K562 (cell line): ENCODE measurements around the gene NMRAL1. TPM values are rescaled to one million over a fixed set of nuclear protein-coding genes. Genes with fewer than 3 reads are reported as not detected.
A peak's percentile ranks its signal among the peaks of the same experiment; 100 is the strongest.

Experiments
- ATF7 ChIP-seq: fragments of 450-650 bp; IDR thresholded peaks from 2 replicates; pipeline ENCODE4 v1.7.1; 2014; ENCODE audit warnings: mild to moderate bottlenecking, moderate library complexity
- BCOR ChIP-seq: fragments of 450-650 bp; IDR thresholded peaks from 2 replicates; pipeline ENCODE4 v1.6.1; 2016
- BDP1 ChIP-seq: IDR thresholded peaks from 3 replicates; pipeline ENCODE4 v1.6.1; 2011; ENCODE audit not compliant: insufficient read length, insufficient read depth
- CEBPB ChIP-seq: fragments of 450-650 bp; IDR thresholded peaks from 2 replicates; pipeline ENCODE4 v1.6.1; 2016; ENCODE audit warnings: missing genetic modification characterization, missing compliant biosample characterization
- DPF2 ChIP-seq: fragments of 450-650 bp; IDR thresholded peaks from 2 replicates; pipeline ENCODE4 v1.6.1; 2016
- EHMT2 ChIP-seq: fragments of 450-650 bp; IDR thresholded peaks from 2 replicates; pipeline ENCODE4 v1.6.1; 2018; ENCODE audit warnings: antibody characterized with exemption
- ELF1 ChIP-seq: fragments of 200-800 bp; sonication (Bioruptor generic); IDR thresholded peaks from 2 replicates; pipeline ENCODE4 v1.6.1; 2016; ENCODE audit warnings: missing genetic modification characterization, missing compliant biosample characterization
- EP400 ChIP-seq: fragments of 450-650 bp; IDR thresholded peaks from 2 replicates; pipeline ENCODE4 v1.6.1; 2017; ENCODE audit warnings: antibody characterized with exemption, mild to moderate bottlenecking, moderate library complexity
- ESRRA ChIP-seq: fragments of 450-650 bp; IDR thresholded peaks from 2 replicates; pipeline ENCODE4 v1.6.1; 2014; ENCODE audit warnings: low read depth, mild to moderate bottlenecking, moderate library complexity, borderline replicate concordance
- ETV1 ChIP-seq: fragments of 450-650 bp; conservative IDR thresholded peaks from 2 replicates; pipeline ENCODE4 v1.6.1; 2016; ENCODE audit warnings: missing genetic modification characterization, control low read depth, low read depth, missing compliant biosample characterization
- HDGF ChIP-seq: fragments of 450-650 bp; IDR thresholded peaks from 2 replicates; pipeline ENCODE4 v1.6.1; 2016
- NFATC3 ChIP-seq: fragments of 450-650 bp; IDR thresholded peaks from 2 replicates; pipeline ENCODE4 v1.6.1; 2017; ENCODE audit warnings: mild to moderate bottlenecking
- NFE2L1 ChIP-seq: fragments of 450-650 bp; IDR thresholded peaks from 2 replicates; pipeline ENCODE4 v1.6.1; 2016; ENCODE audit warnings: missing genetic modification characterization, low read depth, mild to moderate bottlenecking, missing compliant biosample characterization, moderate library complexity, borderline replicate concordance
- NR2C2 ChIP-seq, 2 experiments: fragments of 200-800 bp in 1 of 2; sonication (Bioruptor generic) in 1 of 2; sonication (generic) in 1 of 2; formaldehyde crosslinking in 1 of 2; IDR thresholded peaks; 2 replicates each; pipeline versions ENCODE4 v1.6.1 to v1.8.0; 2016 to 2022; ENCODE audit warnings: mild to moderate bottlenecking in 1 of 2, missing compliant biosample characterization in 1 of 2, missing genetic modification characterization in 1 of 2, missing genetic modification reagents in 1 of 2
- NRF1 ChIP-seq, 2 experiments: fragments of 450-650 bp; IDR thresholded peaks in 1 of 2; conservative IDR thresholded peaks in 1 of 2; 2 replicates each; pipeline ENCODE4 v1.6.1; 2014; ENCODE audit warnings: mild to moderate bottlenecking in 2 of 2
- RBBP5 ChIP-seq: fragments of 200-600 bp; sonication (generic); IDR thresholded peaks from 2 replicates; pipeline ENCODE4 v1.6.1; 2012; ENCODE audit warnings: borderline replicate concordance, mild to moderate bottlenecking, low read length, control low read depth, inconsistent platforms; ENCODE audit not compliant: insufficient read depth, poor library complexity, severe bottlenecking
- SAFB ChIP-seq: fragments of 200-400 bp; formaldehyde crosslinking; IDR thresholded peaks from 2 replicates; pipeline ENCODE4 v1.6.1; 2017; ENCODE audit warnings: low read depth, low read length, borderline replicate concordance
- SAP30 ChIP-seq: fragments of 200-600 bp; sonication (generic); IDR thresholded peaks from 2 replicates; pipeline ENCODE4 v1.6.1; 2012; ENCODE audit warnings: borderline replicate concordance, low read depth, mild to moderate bottlenecking, moderate library complexity, low read length, control low read depth, inconsistent platforms; ENCODE audit not compliant: insufficient read depth, poor library complexity, severe bottlenecking
- SMAD2 ChIP-seq: fragments of 150-350 bp; IDR thresholded peaks from 2 replicates; pipeline ENCODE4 v1.6.1; 2014; ENCODE audit warnings: low read depth, mild to moderate bottlenecking, low read length
- SMAD4 ChIP-seq: fragments of 250-450 bp; sonication (Bioruptor Pico); conservative IDR thresholded peaks from 2 replicates; pipeline ENCODE4 v1.8.0; 2021; ENCODE audit warnings: inconsistent platforms, mild to moderate bottlenecking, moderate library complexity
- ZNF436 ChIP-seq: fragments of 250-450, 450-650 bp; sonication (Bioruptor Pico); formaldehyde crosslinking; IDR thresholded peaks from 2 replicates; pipeline ENCODE4 v1.7.0; 2020; ENCODE audit warnings: mild to moderate bottlenecking
- ZNF583 ChIP-seq: fragments of 250-450 bp; sonication (Bioruptor Pico); IDR thresholded peaks from 2 replicates; pipeline ENCODE4 v1.4.0; 2020
- ZNF707 ChIP-seq: fragments of 250-450 bp; sonication (Bioruptor Pico); conservative IDR thresholded peaks from 2 replicates; pipeline ENCODE4 v1.8.0; 2022; ENCODE audit warnings: inconsistent platforms, mild to moderate bottlenecking, moderate library complexity
- polyA plus RNA-seq, 8 experiments: library from polyadenylated mRNA; depleted of rRNA in 4 of 8; stranded (reverse) in 5 of 8; unstranded in 3 of 8; fragments of >200 nt; fragmentation: Nextera tagmentation in 2 of 8; fragmentation: Illumina TruSeq in 1 of 8; extraction: Ambion mirVana in 2 of 8; extraction: Trizol in 1 of 8; gene quantifications; 2 replicates each; pipeline versions ENCODE4 v1.2.1 to v1.2.3, GENCODE V29; 2011 to 2014; ENCODE audit warnings: inconsistent platforms in 1 of 8, missing spikeins in 1 of 8
- total RNA-seq, 7 experiments: library from RNA; depleted of rRNA in 6 of 7; stranded (reverse); fragments of >200 nt in 6 of 7; fragmentation: Illumina TruSeq in 2 of 7; extraction: Trizol in 2 of 7; gene quantifications; 2 replicates each; pipeline versions ENCODE4 v1.2.1 to v1.2.3, GENCODE V29; 2011 to 2021; ENCODE audit warnings: low replicate concordance in 1 of 7
- TF ChIP-seq, protein P1 (sequence below): sonication (generic); formaldehyde crosslinking; IDR thresholded peaks from 2 replicates; pipeline ENCODE4 v1.8.1; 2023; ENCODE audit warnings: mild to moderate bottlenecking, missing genetic modification reagents
- TF ChIP-seq, protein P2 (sequence below): fragments of 450-650 bp; IDR thresholded peaks from 2 replicates; pipeline ENCODE4 v1.6.1; 2016; ENCODE audit warnings: borderline replicate concordance

NMRAL1 gene
- total and polyA plus RNA-seq, 9 of the 15 experiments (the other 6 are each of a cell fraction or from before 2014, with no cell fraction given), result 6.3 to 116 (median 63.2) TPM

DNA sequence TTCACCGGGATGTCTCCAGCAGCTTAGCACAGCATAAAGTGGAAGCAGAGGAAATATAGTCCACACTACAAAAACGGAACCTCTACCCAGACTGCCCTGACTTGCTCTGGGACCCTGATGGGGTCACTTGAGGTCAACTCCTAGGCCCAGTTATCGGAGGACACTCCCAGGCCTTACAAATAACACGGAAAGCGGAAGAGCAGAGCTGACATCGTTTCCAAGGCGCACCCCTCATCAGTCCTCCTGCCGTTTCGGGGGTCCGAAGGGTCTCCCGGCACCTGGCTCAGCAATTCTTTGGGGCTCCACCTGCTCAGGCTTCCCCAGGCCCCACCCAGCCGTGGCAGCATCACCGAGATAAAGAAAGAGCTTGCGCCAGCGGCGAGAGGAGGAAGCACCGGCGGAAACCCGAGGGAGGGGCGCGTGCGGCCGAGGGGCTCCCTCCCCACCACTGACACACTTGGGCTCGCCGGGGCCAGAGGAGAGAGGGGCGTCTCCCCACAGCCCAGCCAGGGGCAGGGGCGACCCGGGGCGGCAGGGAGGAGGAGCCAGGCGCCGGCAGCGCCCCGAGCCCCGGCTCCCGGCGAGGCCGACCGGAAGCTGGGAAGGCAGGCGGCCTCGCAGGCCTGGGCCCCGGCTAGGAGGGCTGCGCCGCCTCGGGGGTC is 58.8 kb downstream of the NMRAL1 start (continued):
- TF ChIP-seq ZNF707 (CRISPR knock-in tag) (no peak), HDGF (0 out of 2 replicates have a peak, but pooled peaks have one; percentile 7), RBBP5 (peak; percentile 79), ETV1 (tag) (peak; percentile 32; the same call in 1 of the 2 replicates), NRF1 (conservative IDR thresholded peaks at IDR 0.05 in 1 of 2, IDR thresholded peaks at IDR 0.05 in 1 of 2) (peak; percentile 58 to 69; a peak in 3 of 4 replicates), BDP1 (no peak), DPF2 (no peak; the same call in 1 of the 2 replicates), SAP30 (peak; percentile 51), ESRRA (peak; percentile 64; the same call in 1 of the 2 replicates), EHMT2 (no peak), ZNF583 (CRISPR knock-in tag) (no peak), SMAD4 (peak; percentile 54), SAFB (no peak), BCOR (no peak), NR2C2 (CRISPR knock-in tag; IDR thresholded peaks at IDR 0.05) (no peak; the same call in 1 of the 2 replicates), NR2C2 (tag; IDR thresholded peaks at IDR 0.05) (peak; percentile 76), NFATC3 (no peak), NFE2L1 (tag) (no peak), ATF7 (peak; percentile 34; the same call in 1 of the 2 replicates), EP400 (peak; percentile 61), SMAD2 (no peak), ZNF436 (CRISPR knock-in tag) (no peak), ELF1 (tag) (peak; percentile 72), CEBPB (tag) (0 out of 2 replicates have a peak, but pooled peaks have one; percentile 19)
- TF ChIP-seq, protein P1, sequence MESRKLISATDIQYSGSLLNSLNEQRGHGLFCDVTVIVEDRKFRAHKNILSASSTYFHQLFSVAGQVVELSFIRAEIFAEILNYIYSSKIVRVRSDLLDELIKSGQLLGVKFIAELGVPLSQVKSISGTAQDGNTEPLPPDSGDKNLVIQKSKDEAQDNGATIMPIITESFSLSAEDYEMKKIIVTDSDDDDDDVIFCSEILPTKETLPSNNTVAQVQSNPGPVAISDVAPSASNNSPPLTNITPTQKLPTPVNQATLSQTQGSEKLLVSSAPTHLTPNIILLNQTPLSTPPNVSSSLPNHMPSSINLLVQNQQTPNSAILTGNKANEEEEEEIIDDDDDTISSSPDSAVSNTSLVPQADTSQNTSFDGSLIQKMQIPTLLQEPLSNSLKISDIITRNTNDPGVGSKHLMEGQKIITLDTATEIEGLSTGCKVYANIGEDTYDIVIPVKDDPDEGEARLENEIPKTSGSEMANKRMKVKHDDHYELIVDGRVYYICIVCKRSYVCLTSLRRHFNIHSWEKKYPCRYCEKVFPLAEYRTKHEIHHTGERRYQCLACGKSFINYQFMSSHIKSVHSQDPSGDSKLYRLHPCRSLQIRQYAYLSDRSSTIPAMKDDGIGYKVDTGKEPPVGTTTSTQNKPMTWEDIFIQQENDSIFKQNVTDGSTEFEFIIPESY (CRISPR knock-in tag), result 0 out of 2 replicates have a peak, but pooled peaks have one; percentile 21
- TF ChIP-seq, protein P2, sequence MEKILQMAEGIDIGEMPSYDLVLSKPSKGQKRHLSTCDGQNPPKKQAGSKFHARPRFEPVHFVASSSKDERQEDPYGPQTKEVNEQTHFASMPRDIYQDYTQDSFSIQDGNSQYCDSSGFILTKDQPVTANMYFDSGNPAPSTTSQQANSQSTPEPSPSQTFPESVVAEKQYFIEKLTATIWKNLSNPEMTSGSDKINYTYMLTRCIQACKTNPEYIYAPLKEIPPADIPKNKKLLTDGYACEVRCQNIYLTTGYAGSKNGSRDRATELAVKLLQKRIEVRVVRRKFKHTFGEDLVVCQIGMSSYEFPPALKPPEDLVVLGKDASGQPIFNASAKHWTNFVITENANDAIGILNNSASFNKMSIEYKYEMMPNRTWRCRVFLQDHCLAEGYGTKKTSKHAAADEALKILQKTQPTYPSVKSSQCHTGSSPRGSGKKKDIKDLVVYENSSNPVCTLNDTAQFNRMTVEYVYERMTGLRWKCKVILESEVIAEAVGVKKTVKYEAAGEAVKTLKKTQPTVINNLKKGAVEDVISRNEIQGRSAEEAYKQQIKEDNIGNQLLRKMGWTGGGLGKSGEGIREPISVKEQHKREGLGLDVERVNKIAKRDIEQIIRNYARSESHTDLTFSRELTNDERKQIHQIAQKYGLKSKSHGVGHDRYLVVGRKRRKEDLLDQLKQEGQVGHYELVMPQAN, result no peak
